HepG2 (cell line): ENCODE data around the gene CHMP6. TPM values are rescaled to one million over a fixed set of nuclear protein-coding genes. Genes with fewer than 3 reads are reported as not detected.

Experiments
- BORCS8-MEF2B ChIP-seq: sonication (generic); formaldehyde crosslinking; IDR thresholded peaks from 2 replicates; pipeline ENCODE4 v1.8.0; 2022; ENCODE audit warnings: mild to moderate bottlenecking, missing genetic modification reagents
- JUN ChIP-seq: sonication (generic); formaldehyde crosslinking; IDR thresholded peaks from 2 replicates; pipeline ENCODE4 v1.4.0; 2020; ENCODE audit warnings: mild to moderate bottlenecking, missing genetic modification reagents
- NR1H2 ChIP-seq: sonication (generic); formaldehyde crosslinking; IDR thresholded peaks from 2 replicates; pipeline ENCODE4 v1.8.1; 2022; ENCODE audit warnings: low read depth, missing genetic modification reagents, borderline replicate concordance
- RCOR2 ChIP-seq: IDR thresholded peaks from 2 replicates; pipeline ENCODE4 v1.6.1; 2016; ENCODE audit warnings: missing biosample characterization, missing genetic modification reagents
- ZNF816 ChIP-seq: sonication (generic); formaldehyde crosslinking; IDR thresholded peaks from 2 replicates; pipeline ENCODE4 v1.8.0; 2022; ENCODE audit warnings: missing genetic modification reagents, mild to moderate bottlenecking, borderline replicate concordance
- polyA plus RNA-seq, 8 experiments: library from polyadenylated mRNA; depleted of rRNA in 3 of 8; stranded (reverse) in 7 of 8; unstranded in 1 of 8; fragments of >200 nt; fragmentation: Illumina TruSeq in 4 of 8; extraction: Trizol in 4 of 8; gene quantifications; 2 replicates each; pipeline versions ENCODE4 v1.2.1 to v1.2.3, GENCODE V29; 2011 to 2016; ENCODE audit warnings: low read depth in 4 of 8, missing spikeins in 1 of 8, mixed read lengths in 1 of 8; ENCODE audit not compliant: insufficient read depth in 1 of 8
- total RNA-seq, 5 experiments: library from RNA; depleted of rRNA; stranded (reverse); fragments of >200 nt; fragmentation: Illumina TruSeq; extraction: Trizol; gene quantifications; 2 replicates each; pipeline ENCODE4 v1.2.3, GENCODE V29; 2016; ENCODE audit warnings: low read depth in 1 of 5
- TF ChIP-seq, protein P1 (sequence below): fragments of 450-650 bp; IDR thresholded peaks from 2 replicates; pipeline ENCODE4 v1.6.1; 2017
- TF ChIP-seq, protein P2 (sequence below): sonication (generic); formaldehyde crosslinking; IDR thresholded peaks from 2 replicates; pipeline ENCODE4 v1.8.1; 2023; ENCODE audit warnings: mild to moderate bottlenecking, inconsistent platforms, moderate library complexity, missing genetic modification reagents, borderline replicate concordance
- TF ChIP-seq, protein P3 (sequence below): sonication (generic); formaldehyde crosslinking; IDR thresholded peaks from 2 replicates; pipeline ENCODE4 v1.4.0; 2020; ENCODE audit warnings: mild to moderate bottlenecking, missing genetic modification reagents, borderline replicate concordance
- TF ChIP-seq, protein P4 (sequence below): sonication (generic); formaldehyde crosslinking; IDR thresholded peaks from 2 replicates; pipeline ENCODE4 v1.5.0; 2020; ENCODE audit warnings: missing genetic modification reagents
- TF ChIP-seq, protein P5 (sequence below): sonication (generic); formaldehyde crosslinking; IDR thresholded peaks from 2 replicates; pipeline ENCODE4 v1.4.0; 2020; ENCODE audit warnings: low read depth, missing genetic modification reagents
- TF ChIP-seq, protein P6 (sequence below): sonication (generic); formaldehyde crosslinking; IDR thresholded peaks from 2 replicates; pipeline ENCODE4 v1.5.0; 2020; ENCODE audit warnings: missing genetic modification reagents, mild to moderate bottlenecking, borderline replicate concordance
- TF ChIP-seq, protein P7 (sequence below): sonication (generic); formaldehyde crosslinking; IDR thresholded peaks from 2 replicates; pipeline ENCODE4 v1.8.0; 2022; ENCODE audit warnings: mild to moderate bottlenecking, missing genetic modification reagents, borderline replicate concordance

The CHMP6 gene
- total and polyA plus RNA-seq, 2 of the 13 experiments (the other 11 are each of a cell fraction or from before 2014, with no cell fraction given): 11.1 to 24.2 TPM

DNA sequence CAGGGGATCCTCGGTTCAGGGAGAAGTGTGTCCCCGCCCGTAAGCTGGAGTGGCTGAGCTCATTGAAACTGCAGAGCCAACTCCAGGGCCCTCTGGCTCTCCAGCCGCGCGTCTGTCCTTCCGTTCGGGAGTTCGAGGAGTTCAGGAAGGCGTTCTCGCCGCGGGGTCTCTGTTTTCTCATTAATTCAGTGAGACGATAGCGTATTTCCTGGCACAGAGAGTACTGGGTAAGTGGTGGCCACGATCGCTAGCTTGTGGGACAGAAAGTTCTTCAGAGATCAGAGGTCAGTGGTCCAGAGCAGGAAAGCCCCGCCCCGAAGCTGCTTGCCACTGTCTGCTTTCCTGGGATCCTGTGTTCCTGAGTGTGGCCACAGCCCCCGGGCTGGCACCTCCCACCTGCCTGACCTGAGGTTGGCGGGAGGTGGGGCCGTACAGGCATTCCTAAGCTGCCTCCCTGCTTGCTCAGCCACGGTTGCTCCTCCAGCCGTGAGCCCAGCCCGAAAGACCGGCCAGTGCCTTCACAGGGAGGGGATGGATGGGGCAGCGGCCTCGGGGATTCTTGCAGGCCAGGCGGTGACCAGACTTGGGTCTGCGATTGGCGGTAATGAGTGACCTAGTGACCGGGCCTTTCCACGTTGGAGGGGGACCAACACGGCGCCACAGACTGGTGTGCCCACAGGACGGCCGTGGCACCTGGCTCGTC lies 52.2 kb downstream of the CHMP6 start (continued):
- TF ChIP-seq, protein P1, sequence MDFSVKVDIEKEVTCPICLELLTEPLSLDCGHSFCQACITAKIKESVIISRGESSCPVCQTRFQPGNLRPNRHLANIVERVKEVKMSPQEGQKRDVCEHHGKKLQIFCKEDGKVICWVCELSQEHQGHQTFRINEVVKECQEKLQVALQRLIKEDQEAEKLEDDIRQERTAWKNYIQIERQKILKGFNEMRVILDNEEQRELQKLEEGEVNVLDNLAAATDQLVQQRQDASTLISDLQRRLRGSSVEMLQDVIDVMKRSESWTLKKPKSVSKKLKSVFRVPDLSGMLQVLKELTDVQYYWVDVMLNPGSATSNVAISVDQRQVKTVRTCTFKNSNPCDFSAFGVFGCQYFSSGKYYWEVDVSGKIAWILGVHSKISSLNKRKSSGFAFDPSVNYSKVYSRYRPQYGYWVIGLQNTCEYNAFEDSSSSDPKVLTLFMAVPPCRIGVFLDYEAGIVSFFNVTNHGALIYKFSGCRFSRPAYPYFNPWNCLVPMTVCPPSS: no peak
- TF ChIP-seq JUN (CRISPR knock-in tag): no peak
- TF ChIP-seq, protein P2, sequence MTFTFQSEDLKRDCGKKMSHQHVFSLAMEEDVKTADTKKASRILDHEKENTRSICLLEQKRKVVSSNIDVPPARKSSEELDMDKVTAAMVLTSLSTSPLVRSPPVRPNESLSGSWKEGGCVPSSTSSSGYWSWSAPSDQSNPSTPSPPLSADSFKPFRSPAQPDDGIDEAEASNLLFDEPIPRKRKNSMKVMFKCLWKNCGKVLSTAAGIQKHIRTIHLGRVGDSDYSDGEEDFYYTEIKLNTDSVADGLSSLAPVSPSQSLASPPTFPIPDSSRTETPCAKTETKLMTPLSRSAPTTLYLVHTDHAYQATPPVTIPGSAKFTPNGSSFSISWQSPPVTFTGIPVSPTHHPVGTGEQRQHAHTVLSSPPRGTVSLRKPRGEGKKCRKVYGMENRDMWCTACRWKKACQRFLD: peak; percentile 41; the same call in 1 of the 2 replicates
- TF ChIP-seq RCOR2 (CRISPR knock-in tag): peak; percentile 32; the same call in 1 of the 2 replicates
- peak; percentile 60; the same call in 1 of the 2 replicates for TF ChIP-seq BORCS8-MEF2B (CRISPR knock-in tag)
- TF ChIP-seq NR1H2 (CRISPR knock-in tag): peak; percentile 67; the same call in 1 of the 2 replicates
- TF ChIP-seq, protein P3, sequence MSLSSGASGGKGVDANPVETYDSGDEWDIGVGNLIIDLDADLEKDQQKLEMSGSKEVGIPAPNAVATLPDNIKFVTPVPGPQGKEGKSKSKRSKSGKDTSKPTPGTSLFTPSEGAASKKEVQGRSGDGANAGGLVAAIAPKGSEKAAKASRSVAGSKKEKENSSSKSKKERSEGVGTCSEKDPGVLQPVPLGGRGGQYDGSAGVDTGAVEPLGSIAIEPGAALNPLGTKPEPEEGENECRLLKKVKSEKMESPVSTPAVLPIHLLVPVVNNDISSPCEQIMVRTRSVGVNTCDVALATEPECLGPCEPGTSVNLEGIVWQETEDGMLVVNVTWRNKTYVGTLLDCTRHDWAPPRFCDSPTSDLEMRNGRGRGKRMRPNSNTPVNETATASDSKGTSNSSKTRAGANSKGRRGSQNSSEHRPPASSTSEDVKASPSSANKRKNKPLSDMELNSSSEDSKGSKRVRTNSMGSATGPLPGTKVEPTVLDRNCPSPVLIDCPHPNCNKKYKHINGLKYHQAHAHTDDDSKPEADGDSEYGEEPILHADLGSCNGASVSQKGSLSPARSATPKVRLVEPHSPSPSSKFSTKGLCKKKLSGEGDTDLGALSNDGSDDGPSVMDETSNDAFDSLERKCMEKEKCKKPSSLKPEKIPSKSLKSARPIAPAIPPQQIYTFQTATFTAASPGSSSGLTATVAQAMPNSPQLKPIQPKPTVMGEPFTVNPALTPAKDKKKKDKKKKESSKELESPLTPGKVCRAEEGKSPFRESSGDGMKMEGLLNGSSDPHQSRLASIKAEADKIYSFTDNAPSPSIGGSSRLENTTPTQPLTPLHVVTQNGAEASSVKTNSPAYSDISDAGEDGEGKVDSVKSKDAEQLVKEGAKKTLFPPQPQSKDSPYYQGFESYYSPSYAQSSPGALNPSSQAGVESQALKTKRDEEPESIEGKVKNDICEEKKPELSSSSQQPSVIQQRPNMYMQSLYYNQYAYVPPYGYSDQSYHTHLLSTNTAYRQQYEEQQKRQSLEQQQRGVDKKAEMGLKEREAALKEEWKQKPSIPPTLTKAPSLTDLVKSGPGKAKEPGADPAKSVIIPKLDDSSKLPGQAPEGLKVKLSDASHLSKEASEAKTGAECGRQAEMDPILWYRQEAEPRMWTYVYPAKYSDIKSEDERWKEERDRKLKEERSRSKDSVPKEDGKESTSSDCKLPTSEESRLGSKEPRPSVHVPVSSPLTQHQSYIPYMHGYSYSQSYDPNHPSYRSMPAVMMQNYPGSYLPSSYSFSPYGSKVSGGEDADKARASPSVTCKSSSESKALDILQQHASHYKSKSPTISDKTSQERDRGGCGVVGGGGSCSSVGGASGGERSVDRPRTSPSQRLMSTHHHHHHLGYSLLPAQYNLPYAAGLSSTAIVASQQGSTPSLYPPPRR (CRISPR knock-in tag): no peak; the same call in none of the 2 replicates
- TF ChIP-seq ZNF816 (CRISPR knock-in tag): no peak
- TF ChIP-seq, protein P4, sequence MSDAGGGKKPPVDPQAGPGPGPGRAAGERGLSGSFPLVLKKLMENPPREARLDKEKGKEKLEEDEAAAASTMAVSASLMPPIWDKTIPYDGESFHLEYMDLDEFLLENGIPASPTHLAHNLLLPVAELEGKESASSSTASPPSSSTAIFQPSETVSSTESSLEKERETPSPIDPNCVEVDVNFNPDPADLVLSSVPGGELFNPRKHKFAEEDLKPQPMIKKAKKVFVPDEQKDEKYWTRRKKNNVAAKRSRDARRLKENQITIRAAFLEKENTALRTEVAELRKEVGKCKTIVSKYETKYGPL (CRISPR knock-in tag): no peak
- TF ChIP-seq, protein P5, sequence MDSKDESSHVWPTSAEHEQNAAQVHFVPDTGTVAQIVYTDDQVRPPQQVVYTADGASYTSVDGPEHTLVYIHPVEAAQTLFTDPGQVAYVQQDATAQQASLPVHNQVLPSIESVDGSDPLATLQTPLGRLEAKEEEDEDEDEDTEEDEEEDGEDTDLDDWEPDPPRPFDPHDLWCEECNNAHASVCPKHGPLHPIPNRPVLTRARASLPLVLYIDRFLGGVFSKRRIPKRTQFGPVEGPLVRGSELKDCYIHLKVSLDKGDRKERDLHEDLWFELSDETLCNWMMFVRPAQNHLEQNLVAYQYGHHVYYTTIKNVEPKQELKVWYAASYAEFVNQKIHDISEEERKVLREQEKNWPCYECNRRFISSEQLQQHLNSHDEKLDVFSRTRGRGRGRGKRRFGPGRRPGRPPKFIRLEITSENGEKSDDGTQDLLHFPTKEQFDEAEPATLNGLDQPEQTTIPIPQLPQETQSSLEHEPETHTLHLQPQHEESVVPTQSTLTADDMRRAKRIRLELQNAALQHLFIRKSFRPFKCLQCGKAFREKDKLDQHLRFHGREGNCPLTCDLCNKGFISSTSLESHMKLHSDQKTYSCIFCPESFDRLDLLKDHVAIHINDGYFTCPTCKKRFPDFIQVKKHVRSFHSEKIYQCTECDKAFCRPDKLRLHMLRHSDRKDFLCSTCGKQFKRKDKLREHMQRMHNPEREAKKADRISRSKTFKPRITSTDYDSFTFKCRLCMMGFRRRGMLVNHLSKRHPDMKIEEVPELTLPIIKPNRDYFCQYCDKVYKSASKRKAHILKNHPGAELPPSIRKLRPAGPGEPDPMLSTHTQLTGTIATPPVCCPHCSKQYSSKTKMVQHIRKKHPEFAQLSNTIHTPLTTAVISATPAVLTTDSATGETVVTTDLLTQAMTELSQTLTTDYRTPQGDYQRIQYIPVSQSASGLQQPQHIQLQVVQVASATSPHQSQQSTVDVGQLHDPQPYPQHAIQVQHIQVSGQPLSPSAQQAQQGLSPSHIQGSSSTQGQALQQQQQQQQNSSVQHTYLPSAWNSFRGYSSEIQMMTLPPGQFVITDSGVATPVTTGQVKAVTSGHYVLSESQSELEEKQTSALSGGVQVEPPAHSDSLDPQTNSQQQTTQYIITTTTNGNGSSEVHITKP (CRISPR knock-in tag): peak; percentile 43; the same call in 1 of the 2 replicates
- TF ChIP-seq, protein P6, sequence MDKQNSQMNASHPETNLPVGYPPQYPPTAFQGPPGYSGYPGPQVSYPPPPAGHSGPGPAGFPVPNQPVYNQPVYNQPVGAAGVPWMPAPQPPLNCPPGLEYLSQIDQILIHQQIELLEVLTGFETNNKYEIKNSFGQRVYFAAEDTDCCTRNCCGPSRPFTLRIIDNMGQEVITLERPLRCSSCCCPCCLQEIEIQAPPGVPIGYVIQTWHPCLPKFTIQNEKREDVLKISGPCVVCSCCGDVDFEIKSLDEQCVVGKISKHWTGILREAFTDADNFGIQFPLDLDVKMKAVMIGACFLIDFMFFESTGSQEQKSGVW (CRISPR knock-in tag): no peak
- TF ChIP-seq, protein P7, sequence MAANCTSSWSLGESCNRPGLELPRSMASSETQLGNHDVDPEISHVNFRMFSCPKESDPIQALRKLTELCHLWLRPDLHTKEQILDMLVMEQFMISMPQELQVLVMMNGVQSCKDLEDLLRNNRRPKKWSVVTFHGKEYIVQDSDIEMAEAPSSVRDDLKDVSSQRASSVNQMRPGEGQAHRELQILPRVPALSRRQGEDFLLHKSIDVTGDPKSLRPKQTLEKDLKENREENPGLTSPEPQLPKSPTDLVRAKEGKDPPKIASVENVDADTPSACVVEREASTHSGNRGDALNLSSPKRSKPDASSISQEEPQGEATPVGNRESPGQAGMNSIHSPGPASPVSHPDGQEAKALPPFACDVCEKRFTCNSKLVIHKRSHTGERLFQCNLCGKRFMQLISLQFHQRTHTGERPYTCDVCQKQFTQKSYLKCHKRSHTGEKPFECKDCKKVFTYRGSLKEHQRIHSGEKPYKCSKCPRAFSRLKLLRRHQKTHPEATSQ (CRISPR knock-in tag): no peak; the same call in 1 of the 2 replicates
